Measurements from ENCODE around the gene BAMBI.
"Not testable (repeated sequence)": the region's sequence is repeated elsewhere in the genome, so short reads cannot be mapped to it uniquely, and the experiment has no call there.

Gene BAMBI

GRCh38 chr10:28676968-28677887 is at the start of gene BAMBI:
TSS of gene BAMBI (plus strand) at chr10:28677521. CDS start at chr10:28677898, 377 bp downstream.
- DNase-seq (ENCODE audit: low spot score): peak; percentile 90

DNA sequence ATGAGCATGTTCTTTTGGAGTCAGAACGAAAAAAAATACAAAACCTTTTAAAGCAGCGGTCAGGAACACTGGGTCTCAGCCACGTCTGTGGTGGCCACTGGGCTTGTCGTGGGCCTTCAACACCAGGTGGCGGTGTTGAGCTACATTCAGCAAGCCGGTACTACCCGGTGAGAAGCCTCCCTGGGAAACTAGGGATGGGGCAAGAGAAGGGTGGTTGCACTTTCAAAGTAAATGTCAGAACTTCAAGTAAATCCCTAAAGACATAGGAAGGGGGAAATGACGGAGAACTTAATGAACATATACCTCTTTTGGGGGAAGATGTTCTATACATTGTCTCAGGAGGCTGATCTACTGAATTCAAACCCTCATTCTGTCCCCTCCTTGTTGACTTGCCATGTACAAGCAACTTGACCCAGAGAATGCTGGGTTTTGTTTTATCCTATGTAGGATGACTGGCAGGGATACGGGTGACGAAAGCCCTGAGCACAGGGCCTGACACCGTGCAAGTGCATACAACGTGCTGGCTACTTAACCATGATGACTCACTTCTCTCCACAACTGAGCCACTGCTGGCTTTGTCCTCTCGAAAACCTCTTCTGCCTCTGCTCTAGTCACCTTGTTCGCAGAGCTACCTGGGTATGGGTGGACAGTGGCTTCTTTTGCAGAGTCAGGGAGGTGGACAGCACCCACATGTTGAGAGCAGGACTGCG is 49.0 kb upstream of the BAMBI start:
- peak; percentile 91 for DNase-seq (ENCODE audit: low spot score)

DNA sequence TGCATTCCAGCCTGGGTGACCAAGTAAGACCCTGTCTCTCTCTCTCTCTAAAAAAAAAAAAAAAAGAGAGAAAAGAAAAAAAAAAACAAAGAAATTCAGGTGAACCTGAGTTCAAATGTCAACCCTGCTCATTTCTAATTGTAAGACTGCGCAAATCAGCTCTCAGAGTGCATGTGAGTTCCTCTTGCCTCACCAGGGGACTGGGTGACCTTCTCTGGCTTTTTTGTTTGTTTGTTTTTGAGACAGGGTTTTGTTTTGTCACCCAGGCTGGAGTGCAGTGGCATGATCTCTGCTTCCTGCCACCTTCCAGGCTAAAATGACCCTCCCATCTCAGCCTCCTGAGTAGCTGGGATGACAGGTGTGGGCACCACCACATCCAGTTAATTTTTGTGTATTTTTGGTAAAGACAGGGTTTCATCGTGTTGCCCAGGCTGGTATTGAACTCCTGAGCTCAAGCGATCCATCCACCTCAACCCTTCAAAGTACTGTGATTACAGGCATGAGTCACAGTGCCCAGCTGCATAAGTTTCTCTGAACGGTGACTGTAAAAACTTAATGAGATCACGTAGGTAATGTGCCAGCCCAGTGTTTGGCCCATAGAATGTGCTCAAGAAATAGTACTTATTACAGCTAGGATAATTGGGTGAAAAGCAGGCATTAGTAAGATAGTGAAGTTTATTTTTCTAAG is 45.3 kb upstream of the BAMBI start:
- no peak for DNase-seq (ENCODE audit: low spot score)

DNA sequence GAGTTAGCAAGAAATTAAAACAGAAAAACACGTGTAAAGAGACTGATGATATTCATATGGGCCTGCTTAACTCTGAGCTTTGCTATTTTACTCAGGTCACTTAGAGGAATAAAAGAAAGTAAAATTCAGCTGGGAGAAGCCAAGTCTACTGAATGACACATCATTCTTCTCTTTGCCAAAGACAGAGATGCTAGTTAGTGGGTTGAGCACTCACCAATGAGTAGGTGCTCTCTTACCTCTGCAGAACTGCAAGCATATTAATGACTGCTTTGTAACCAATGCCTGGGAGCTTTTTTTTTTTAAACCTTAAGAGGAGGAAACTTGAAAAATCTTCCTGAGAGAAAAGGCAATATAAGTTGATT is 44.8 kb upstream of the BAMBI start:
- no peak for DNase-seq (ENCODE audit: low spot score)

- no peak for DNase-seq (ENCODE audit: low spot score)
Observed at GRCh38 chr10:28633750-28634149, 43.6 kb upstream of the BAMBI start.

GRCh38 chr10:28637346-28637745 is 40.0 kb upstream of the BAMBI start:
- no peak for DNase-seq (ENCODE audit: low spot score)

GRCh38 chr10:28638392-28638791 is 38.9 kb upstream of the BAMBI start:
- DNase-seq (ENCODE audit: low spot score): no peak

GRCh38 chr10:28640551-28640950 is 36.8 kb upstream of the BAMBI start:
- no peak for DNase-seq (ENCODE audit: low spot score)

DNA sequence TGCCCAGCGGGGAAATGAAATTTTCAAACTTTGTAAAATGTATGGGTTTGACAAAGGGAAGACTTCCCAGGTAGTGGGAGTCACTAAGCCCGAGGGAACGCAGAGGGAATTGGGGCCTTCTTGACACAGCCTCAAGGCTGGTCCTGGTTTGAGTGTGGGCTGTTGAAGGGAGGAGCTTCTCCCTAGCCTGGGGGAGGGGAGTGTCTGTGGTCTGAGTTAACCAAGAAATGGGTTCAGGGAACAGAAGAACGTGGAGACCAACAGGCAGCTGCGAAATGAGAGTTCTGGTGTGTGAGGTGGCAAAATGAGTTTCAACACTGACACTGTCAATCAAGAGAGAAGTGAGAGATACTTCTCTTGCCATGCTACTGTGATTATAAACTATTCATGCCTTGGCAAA is 32.7 kb upstream of the BAMBI start:
- no peak for DNase-seq (ENCODE audit: low spot score)

- peak; percentile 30 for DNase-seq (ENCODE audit: low spot score)
Observed at GRCh38 chr10:28652106-28652505, 25.2 kb upstream of the BAMBI start.

- no peak for DNase-seq (ENCODE audit: low spot score)
Observed at GRCh38 chr10:28652703-28653102, 24.6 kb upstream of the BAMBI start.

DNA sequence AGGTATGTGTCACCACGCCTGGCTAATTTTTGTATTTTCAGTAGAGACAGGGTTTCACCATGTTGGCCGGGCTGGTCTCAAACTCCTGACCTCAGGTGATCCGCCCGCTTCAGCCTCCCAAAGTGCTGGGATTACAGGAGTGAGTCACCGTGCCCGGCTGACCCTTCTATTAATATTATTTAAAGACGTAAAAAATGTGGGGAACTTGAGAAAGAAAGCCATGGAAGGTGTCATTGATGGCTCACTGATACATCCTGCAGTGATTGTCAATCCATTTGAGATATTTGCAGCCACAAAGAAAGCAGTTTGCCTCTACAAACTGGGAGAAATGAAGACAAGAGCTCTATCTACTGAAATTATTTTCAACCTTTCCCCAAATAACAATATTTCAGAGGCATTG is 18.5 kb upstream of the BAMBI start:
- DNase-seq (ENCODE audit: low spot score): not testable (repeated sequence)

- no peak for DNase-seq (ENCODE audit: low spot score)
Observed at GRCh38 chr10:28661035-28661434, 16.3 kb upstream of the BAMBI start.

DNA sequence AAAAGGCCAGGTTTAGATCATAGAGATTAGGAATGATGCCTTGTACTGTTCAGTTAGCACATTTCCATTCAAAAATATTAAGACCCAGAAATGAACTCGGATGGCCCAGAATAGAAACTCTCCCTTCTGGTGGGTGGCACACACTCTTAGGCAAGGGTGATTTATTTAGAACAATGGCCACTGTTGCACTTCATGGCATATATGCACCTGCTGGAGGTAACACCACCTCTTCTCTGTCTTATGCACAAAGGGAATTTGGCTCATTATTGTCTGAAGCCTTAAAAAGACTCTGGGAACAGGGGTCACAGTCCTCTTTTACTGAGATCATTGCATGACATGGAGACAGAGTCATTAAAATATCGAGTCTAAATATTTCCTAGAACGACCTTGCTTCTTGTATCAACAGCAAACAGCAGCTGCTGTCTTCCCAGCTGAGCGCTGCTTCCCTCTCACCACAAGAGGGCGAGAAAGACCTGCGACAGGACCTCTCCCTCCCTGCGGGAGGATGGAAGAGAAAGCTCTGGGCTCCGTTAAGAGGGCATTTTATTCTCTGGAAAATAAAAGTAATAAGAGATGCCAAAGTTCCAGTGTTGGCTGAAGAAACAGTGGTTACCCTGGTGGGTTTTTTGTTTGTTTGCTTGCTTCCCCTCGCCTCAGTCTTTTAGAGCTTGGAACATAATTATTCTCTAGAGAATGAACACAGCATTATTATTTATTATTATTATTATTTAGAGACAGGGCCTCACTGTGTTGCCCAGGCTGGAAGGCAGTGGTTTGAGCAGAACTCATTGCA is 13.5 kb upstream of the BAMBI start:
- DNase-seq (ENCODE audit: low spot score): peak; percentile 87

- DNase-seq (ENCODE audit: low spot score): no peak
Observed at GRCh38 chr10:28664369-28664740, 13.0 kb upstream of the BAMBI start.

DNA sequence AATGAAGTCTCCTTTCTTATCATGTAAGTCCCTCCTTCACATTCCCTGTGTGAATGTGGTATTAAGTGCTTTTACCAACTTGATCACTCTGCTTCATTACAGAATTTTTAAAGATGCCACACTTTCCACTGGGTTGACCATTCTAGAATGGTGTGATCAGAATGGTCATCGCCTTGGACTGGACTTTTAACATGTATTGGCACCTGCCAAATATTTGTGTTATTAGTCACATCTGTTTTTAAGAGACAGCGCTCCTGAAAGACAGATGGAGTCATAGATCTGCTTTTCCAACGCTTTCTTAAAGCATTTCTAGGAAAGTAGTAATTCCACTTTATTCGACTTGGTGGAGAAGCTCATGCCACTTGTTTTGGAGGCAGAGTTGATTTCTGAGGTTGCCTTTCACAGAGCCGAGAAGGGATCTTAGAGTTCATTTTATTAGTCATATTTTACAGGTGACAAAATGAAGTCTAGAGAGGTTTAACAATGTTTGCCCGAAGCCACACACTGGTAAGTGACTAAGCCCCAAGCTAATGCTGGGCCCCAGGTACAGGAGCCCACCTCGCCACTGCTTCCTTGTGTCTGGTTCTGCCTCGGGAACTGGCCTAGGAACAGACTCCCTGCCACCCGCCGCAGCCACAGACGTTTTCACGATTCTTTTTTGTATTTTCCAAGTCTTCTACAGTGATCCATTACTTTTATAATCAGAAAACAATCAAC is 10.4 kb upstream of the BAMBI start:
- no peak for DNase-seq (ENCODE audit: low spot score)

- DNase-seq (ENCODE audit: low spot score): peak; percentile 72
Observed at GRCh38 chr10:28668363-28669226, 8.7 kb upstream of the BAMBI start.

GRCh38 chr10:28669227-28670173 is 7.8 kb upstream of the BAMBI start:
- DNase-seq (ENCODE audit: low spot score): no peak

DNA sequence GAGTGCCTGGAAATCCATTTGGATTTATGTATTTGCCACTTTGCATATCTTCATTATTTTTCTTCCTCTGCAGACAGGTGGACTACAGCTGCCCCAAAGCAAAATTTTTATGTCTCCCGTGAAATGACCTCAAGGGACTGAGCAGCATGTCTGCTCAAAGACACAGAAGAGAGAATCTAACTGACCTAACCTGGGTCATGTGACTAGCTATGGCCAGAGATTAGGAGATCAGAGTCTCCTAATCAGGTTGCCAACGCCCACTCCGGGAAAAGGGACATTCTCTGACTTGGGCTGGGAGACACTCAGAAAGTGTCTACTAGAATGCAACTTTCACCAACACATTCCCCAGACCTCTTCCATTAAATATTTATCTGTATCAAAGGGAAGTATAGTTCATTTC is 2.5 kb upstream of the BAMBI start:
- DNase-seq (ENCODE audit: low spot score): no peak

Data from HuH-7 (cell line).